Measurements from ENCODE around the gene ZNF664. TPM values are rescaled to one million over a fixed set of nuclear protein-coding genes. Genes with fewer than 3 reads are reported as not detected.
A peak's percentile ranks its signal among the peaks of the same experiment; 100 is the strongest.
"Not testable (repeated sequence)": the region's sequence is repeated elsewhere in the genome, so short reads cannot be mapped to it uniquely, and the experiment has no call there.

The ZNF664 gene
- total RNA-seq, 1 experiment from 2014 or later: 58.7 TPM

DNA sequence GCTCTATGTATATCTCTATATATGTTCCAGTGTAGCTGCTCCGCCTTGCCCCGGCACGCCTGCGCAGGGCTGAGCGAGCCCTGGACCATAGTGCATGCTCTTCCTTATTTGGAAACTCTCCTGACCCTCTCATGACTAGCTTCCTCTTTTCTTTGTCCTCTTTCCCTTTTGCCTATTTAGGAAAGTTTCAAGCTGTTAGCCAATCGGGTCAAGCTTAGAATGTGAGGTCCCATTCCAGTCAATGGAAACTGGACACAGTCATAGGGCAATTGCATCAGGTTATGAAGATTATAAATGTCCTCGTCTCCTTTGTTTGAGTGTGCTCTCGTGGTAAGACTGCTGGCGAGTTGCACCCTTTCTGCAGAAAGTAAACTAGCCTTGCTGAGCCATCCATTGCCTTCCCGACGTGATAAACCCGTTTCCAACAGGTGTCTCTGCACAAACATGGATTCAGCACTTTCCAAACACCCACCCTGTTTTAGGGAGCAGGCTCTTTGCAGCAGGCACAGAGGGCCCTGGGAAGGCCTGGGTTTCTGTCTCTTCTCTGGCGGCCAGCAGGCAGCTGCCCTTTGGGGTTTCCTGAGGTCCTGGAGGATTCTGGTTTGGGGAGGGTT is 31.3 kb upstream of the ZNF664 start:
- DNase-seq (ENCODE audit: low read depth): no peak

DNA sequence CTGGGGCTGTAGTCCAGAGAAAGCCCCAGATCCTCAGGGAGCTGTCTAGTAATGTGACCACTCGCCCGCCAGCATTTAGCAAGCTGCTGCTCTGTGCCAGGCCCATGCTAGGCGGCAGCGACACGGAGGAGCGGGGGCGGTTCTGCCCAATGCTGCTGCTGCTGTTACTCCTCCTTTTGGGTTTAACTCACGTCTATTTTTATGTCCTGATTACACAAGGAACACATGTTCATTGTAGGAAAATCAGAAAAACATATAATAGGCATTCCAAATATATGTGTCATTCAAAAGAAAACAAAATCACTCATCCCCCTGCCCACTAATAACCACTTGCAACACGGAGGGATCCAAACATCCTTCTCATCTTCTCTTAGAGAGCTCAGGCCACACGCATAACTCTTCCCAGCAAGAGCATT is 30.8 kb upstream of the ZNF664 start:
- DNase-seq (ENCODE audit: low read depth): peak; percentile 33

DNA sequence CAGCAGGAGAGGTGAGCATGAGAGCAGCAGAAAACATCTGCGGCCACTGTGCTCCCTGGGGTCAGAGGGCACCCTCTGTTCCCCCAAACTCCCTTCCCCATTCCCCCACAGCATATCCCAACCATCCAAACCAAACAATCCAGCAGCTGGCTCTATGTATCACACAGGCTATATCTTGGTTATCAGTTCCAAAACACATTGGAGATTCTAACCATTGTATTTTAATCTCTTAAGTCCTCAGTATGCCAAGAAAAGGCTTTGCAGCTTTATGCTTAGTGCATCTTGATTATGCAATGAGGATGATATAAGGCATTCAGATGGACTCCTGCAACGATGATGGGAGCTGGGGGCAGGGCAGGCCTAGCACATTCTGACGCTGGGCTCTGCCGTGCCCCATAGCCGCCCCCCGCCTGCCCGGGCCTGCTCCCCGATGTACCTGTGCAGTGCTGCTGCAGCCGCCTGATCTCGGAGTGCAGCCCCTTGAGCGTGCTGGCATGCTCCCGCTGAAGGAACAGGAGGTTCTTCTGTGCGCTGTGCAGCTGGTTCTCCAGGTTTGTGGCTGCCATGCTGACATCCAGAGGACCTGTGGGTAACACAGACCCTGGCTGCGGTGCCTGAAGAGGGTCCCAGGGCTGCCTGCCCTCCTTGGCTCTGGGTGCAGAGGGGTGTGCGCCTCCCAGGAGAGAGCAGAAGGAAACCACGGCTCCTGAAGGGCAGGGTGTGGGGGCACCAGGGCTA is 29.9 kb upstream of the ZNF664 start:
- DNase-seq (ENCODE audit: low read depth): no peak

DNA sequence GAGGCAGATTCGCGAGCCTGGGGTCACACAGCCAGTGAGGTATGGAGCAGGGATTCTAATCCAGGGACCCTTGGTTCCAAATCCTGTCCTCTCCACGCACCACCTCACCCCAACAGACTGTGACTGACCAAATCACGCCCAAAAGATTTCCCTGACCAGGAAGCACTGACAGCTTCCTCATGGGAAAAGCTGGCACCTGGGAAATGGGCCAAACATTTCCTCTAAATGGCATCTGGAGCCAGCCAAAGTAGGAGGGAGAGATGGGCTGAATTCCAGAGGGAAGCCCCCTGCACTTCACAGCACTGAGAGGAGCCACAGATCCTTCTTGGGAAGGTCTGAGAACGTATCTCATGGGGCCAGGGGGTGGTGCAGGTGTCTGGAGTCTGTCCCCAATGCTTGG is 29.2 kb upstream of the ZNF664 start:
- DNase-seq (ENCODE audit: low read depth): no peak

DNA sequence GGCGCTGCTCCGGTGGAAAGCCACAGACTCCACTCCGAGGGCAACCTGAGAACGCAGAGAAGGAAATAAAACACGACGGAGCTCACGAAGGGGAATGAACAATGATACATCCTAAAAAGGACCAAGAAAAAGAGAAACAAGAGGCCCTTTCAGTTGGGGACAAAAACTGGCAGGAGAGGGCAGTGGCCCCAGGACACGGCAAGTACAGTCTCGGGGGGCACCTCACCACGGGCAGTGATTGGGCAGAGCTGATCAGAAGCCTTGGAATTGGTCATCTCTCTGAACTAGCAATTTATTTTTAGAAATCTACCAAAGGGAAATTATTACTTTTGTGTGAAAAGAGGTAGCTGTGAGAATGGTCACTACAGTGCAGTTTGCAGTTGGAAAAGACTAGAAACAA is 28.3 kb upstream of the ZNF664 start:
- no peak for DNase-seq (ENCODE audit: low read depth)

DNA sequence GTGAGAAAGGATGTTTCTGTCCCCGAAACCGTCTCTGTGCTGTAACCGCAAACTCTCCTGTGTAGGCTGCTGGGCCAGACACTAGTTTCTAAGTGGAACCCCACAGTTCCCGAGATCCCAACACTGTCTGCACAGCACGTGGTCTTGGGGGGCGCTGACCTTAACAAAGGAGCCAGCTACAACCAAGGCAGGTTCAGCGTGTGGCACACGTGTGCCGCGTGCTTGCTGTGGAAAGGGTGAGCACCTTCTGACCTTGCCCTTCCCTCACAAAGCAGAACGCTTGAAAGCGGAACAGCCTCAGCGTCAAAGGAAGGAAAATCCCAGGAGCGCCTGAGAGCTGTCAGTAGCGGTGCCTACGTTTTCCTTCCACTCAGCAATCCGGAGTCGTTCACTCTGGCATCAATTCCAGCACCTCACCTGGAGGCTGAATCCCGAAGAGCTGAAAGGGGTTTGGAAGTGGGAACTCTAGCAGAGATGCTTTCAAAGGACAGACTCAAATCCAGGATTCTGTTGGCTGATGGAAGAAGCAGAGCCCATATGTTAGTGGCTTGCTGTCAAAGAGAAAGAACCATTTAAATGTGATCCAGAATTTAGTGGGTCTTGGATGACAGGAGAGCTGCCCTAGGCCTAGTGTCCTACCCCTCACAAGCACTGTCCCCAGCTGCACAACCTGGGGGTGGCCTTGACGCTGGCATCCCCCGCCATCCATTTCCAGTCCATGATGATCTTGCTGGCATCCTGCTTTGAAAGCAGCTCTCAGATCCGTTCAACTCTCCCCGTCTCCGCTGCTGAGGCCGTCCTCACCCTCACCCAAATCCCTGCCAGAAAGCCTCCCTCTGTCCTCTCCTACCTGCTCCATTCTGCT is 27.5 kb upstream of the ZNF664 start:
- no peak for DNase-seq (ENCODE audit: low read depth)

DNA sequence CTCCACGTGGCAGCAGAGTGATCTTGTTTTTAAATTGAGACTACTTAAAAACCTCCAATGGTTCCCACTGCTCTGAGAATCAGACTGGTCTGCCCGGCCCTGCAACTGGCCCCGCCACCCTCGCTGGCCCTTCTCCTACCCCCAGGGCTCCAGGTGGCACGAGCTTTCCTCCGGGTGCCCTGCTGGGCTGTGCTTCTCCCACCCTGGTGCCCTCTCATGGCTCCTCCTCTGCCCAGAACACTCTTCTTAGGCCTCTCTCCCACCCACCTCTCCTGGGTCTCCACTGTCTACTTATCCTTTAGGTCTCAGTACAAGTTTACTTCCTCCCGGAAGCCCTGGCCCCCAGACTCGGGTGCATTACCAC is 26.9 kb upstream of the ZNF664 start:
- DNase-seq (ENCODE audit: low read depth): no peak

DNA sequence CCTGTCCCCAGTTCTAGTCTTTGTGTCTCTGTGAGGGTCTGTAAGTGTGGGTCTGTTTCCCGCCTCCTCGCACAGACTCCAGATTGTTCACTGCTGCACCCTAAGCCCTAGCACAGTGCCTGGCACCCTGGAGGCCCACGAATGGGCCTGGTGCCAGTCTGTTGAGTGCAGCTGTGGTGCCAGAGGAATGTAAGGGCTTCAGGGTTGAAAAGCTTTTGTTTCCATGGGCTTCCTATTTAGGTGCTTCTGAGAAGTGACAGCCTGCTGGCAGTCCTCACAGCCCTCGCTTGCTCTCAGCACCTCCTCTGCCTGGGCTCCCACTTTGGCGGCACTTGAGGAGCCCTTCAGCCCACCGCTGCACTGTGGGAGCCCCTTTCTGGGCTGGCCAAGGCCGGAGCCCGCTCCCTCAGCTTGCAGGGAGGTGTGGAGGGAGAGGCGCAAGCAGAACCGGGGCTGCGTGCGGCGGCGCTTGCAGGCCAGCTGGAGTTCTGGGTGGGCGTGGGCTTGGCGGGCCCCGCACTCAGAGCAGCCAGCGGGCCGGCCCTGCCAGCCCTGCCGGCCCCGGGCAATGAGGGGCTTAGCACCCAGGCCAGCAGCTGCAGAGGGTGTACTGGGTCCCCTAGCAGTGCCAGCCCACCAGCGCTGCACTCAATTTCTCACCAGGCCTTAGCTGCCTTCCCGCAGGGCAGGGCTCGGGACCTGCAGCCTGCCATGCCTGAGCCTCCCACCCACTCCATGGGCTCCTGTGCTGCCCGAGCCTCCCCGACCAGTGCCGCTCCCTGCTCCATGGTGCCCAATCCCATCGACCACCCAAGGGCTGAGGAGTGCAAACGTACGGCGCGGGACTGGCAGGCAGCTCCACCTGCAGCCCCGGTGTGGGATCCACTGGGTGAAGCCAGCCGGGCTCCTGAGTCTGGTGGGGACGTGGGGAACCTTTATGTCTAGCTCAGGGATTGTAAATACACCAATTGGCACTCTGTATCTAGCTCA is 26.2 kb upstream of the ZNF664 start:
- DNase-seq (ENCODE audit: low read depth): not testable (repeated sequence)

DNA sequence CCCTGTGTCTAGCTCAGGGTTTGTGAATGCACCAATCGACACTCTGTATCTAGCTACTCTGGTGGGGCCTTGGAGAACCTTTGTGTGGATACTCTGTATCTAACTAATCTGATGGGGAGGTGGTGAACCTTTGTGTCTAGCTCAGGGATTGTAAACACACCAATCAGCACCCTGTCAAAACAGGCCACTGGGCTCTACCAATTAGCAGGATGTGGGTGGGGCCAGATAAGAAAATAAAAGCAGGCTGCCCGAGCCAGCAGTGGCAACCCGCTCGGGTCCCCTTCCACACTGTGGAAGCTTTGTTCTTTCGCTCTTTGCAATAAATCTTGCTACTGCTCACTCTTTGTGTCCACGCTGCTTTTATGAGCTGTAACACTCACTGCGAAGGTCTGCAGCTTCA is 25.5 kb upstream of the ZNF664 start:
- not testable (repeated sequence) for DNase-seq (ENCODE audit: low read depth)

DNA sequence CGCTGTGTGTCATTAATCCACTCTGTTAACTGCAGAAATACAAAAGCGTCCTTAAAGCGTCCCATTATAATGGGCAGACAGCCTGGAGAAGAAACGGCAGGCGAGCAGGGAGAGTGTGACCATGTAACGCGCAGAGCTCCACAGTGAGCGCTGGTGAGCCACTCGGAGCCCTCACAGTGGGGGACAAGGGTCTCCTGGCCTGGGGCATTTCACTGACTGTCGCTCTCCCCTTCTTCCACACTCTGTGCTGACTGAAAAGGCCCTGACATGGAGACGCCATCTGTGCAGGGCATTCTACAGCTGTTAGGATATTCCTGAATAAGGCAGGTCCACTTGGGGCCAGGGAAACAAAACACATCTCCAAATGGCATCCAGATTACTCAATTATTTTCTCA is 24.6 kb upstream of the ZNF664 start:
- DNase-seq (ENCODE audit: low read depth): no peak

DNA sequence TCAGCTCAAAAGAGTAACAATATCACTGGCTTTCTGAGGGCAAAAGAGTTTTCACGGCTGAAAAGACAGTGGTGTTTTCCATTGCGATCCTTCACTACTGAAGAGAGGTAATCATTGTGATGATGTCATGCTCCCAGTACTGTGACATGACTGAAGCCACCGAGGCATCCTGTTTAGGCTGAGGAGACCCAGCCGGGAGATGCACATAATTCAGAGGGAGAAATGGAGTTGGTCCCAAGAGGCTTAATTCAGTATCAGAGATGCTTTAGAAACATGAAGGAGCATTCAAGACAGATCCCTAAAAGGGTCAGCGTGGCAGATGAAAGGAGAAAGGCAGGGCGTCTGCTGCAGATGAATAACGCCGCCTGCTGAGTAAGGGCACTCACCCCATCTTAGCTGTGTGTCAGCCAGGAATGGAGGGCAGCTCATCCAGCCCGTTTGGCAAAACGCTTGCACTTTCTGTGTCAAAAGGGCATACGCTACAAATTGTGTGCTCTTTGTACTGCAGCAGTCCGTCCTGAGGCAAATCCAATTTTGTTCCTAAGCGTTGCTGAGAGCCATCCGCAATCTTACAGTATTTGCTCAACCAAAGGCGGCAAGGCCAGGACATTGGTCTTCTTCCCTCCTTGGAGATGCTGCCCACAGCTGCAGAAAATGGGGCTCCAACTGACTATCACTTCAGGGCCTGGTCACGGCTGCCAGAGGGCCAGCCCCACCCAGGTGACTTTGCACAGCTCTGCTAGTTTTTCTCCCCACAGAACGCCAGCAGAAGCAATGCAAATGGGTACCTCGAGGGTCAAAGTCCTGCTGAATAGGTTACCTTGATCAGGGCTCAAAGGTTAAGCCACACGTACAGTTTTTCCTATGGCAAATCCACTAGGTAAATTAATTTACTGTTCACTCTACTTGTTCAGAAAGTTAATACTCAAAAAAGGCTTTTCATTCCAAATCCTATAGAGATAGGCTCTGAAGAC is 23.9 kb upstream of the ZNF664 start:
- no peak for DNase-seq (ENCODE audit: low read depth)

DNA sequence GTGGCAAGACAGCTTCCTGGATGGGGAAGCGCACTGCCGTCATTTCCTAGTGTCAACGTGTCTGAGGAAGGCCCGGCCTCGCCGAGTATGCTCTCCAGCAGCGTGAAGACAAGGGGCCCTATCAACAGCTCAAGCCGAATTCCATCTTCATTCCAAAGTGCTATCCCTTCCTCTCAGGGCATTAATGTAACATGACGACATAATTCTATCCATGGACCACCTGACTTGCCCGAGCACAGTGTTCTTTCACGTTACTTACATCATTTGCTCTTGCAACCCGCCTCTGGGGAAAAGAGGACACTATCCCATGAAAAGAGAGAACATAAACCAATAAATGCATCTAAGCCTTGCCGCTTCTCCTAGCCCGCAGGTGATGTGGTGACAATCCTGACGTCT is 23.2 kb upstream of the ZNF664 start:
- no peak for DNase-seq (ENCODE audit: low read depth)

DNA sequence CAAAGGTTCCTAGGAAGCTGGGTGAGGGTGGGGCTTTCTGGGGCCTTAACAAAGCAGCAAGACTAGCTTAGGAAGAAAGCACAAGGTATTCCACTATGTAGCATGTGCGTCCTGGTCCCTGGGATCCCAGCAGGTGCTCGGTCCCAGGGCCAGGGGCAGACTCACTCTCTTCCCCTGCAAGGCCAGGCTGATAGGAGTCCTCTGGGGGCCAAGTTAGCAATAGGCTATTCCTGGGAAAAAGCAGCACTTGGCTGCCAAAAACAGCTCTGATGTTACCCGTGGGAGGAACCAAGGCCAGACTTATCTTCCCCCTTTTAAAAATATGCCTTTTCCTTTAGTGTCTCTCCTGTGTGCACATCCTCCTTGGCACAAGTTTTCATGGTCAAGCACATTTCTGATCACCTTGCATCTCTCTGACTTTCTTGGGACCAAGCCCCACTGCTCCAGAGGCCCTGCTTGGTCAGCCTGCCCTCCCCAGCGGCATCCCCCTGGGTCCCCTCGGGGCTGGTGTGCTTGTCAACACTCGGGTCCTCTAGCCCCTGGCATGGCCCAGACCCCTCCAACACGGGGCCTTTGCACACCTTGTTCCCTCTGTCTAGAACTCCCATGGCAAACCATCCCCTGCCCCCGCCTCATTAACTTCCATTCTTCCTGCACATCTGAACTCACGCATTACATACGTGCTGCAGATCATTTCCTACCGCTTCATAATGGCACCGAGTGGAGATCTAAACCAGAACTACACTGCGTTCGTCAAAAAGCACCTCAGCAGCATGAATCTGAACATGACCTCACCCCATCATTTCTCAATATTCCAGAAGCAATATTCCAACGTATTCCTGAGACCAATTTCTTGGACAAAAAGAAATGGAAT is 22.3 kb upstream of the ZNF664 start:
- no peak for DNase-seq (ENCODE audit: low read depth)

DNA sequence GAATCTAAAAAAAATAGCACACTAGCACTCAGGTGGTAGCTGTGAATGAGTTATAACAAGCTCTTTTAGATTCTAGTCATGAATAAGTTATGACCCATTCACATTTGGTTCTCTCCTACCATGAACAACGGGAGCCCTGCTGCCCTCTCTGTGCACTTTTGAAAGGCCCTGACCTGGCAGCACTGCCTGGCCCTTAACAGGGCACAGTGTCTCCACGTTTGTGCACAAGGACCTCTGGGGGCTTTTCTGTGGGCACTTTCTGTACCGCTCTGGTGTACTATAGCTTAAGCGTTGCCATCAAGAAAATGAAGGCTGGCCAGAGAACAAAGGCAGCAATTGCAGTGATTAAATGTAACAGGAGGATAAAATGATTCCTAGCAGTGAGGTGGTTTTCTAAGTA is 21.5 kb upstream of the ZNF664 start:
- DNase-seq (ENCODE audit: low read depth): no peak

DNA sequence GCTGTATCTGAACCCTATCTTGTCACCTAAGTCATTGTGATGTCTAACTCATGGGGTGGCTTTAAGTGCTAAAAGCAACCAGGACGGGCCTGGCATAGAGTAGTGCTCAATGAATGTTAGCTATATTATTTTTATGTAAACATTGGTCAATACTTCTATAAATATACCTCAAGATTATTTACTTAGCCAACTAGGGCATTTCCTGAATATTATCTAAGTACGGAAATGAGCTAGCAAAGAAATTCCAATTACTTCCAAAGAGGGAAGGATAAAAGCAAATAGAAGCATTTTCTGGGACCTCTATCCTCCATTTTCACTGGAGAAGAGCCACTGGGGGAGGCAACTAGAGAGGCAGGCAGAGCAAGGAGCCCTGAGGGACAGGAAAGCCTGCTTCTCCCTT is 21.0 kb upstream of the ZNF664 start:
- DNase-seq (ENCODE audit: low read depth): no peak

DNA sequence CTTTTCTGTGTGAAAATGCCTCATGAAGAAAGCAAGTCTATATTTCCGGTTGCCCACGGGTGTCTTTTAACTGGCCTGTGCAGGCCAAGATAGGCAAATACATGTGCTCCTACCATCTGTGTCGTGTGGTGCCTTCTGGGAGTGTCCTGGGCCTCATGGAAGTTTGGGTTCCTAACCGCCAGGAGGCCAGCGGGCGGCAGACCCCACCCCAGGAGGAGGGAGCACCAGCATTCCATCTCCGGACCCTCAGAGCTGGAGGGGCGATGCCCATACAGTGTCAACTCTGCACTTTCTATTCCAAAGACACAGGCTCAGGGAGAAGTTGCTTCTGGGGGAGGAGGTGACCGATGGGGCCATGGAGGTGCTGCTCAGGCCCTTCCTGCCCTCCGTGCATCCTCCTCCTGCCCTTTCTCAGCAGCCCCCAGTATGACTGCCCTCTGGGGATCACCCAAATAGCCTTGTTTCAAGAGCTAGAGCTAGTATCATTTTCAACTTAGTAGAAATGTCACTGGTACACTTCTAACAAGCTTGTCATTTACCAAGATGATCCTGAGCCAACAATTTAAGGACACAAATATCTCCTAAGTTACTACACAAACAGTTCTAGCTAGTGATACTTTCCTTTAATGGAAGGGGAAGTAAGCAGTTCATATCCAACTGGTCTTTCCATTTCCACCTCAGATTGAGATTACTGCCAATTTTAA is 18.2 kb upstream of the ZNF664 start:
- DNase-seq (ENCODE audit: low read depth): no peak

DNA sequence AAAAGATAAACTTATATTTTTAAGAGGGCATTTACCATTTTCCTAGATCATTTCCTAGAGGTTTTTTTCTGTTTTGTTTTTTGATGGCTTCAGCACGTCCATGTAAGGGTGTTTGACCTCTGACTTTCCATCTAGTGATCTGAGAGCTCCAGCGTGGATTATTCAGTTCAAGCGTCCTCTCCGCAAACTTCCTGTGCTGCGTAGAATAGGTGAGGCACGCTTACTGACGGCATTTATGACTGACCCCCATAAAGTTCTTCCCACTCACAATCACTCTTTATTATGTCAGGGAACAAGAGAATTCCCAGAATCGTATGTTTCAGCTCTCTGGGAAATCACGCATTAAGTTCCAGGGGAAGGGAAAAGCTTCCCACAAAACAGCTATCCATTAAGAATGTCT is 16.8 kb upstream of the ZNF664 start:
- no peak for DNase-seq (ENCODE audit: low read depth)

DNA sequence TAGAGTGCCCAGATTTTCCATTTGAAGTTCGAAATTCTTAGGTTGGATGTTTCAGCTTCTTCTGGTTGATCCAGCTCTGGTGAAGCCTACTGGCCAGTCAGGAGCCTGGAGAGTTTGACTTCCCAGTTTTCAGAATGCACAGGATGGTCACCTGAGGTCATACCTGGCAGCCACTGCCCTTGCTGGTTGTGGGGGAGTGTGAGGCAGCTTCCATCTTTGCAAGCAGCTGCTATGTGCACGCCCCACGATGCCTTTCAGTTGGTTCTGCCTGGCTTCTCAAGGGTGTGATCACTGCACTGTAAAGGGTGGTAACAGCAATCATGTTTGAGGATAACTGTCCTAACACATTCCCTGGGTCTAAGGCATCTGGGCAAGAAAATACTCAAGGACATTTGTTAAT is 15.8 kb upstream of the ZNF664 start:
- no peak for DNase-seq (ENCODE audit: low read depth)

DNA sequence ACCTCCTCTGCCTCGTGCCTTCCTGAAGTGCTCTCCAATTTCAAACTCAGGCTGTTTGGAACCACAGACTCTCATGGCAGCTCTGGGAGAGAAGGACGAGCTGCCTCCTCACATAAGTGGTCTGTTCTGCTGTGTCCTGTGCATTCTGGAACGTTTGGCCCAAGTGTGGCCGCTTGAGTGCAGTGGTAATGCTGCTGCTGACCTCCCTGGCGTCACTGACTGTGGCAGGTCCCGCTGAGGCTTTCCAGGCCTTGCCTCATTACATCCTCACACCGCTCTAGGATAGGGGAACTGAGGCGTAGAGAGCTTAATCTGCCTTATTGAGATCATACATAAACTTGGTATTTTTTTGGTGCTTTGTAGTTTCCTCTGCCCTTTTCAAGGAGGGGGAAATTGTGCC is 14.6 kb upstream of the ZNF664 start:
- DNase-seq (ENCODE audit: low read depth): no peak
